Cortex of kidney (tissue), 1 donor: ENCODE results near the gene C5orf24.
"Not testable (repeated sequence)": the region's sequence is repeated elsewhere in the genome, so short reads cannot be mapped to it uniquely, and the experiment has no call there.

Experiments
- DNase-seq: peaks from one replicate; lab custom pipeline; 2025; lab: John Stamatoyannopoulos, UW

Gene C5orf24

DNA sequence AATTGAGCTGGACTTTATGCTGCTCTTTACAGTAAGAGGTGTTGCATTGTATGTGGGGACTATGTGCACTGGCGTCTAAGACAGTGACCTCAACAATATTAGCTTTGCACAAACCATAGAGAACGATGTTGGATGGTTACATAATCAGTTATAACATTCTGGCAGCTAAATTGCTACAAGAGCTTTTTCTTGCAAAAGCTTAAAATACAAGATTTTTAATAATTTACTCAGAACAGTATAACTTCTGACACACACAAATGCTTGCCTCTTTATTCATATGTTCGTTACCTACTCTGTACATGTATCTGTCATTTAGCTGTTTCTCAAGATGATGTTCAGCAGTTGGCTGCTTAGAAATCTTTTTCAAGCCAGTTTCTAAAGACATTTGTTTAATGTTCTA lies 11.6 kb downstream of the C5orf24 start:
- no peak for DNase-seq

DNA sequence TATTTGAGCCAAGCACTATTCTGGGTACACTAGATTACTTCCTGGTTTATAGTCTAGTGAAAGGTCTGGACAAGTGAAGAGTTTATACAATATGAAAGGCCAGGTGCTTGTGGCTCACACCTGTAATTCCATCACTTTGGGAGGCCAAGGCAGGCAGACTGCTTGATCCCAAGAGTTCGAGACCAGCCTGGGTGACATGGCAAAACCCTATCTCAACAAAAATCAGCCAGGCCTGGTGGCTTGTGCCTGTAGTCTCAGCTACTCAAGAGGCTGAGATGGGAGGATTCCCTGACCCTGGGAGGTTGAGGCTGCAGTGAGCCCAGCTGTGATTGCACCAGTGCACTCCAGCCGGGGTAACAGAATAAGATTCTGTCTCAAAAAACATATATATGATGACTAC lies 18.9 kb downstream of the C5orf24 start:
- DNase-seq, result no peak

DNA sequence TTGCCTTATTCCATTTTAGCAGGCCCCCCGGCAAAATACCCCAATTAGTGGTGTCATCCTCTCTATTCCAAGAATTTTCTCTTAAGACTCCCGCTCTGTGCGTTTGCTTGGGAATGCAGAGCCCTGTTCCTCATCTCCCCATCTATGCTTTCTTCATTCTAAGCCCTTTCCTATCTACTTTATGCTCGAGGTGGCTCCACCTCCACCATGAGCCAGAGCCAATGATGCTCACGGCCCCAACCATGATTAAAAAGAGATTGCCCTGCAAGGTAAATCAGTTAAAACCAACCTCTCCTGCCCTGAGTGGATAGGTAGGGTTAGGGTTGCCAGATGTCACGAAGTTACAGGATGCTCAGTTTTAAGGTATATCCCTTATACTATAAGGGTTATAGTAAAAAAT lies 27.7 kb downstream of the C5orf24 start:
- DNase-seq, result no peak

DNA sequence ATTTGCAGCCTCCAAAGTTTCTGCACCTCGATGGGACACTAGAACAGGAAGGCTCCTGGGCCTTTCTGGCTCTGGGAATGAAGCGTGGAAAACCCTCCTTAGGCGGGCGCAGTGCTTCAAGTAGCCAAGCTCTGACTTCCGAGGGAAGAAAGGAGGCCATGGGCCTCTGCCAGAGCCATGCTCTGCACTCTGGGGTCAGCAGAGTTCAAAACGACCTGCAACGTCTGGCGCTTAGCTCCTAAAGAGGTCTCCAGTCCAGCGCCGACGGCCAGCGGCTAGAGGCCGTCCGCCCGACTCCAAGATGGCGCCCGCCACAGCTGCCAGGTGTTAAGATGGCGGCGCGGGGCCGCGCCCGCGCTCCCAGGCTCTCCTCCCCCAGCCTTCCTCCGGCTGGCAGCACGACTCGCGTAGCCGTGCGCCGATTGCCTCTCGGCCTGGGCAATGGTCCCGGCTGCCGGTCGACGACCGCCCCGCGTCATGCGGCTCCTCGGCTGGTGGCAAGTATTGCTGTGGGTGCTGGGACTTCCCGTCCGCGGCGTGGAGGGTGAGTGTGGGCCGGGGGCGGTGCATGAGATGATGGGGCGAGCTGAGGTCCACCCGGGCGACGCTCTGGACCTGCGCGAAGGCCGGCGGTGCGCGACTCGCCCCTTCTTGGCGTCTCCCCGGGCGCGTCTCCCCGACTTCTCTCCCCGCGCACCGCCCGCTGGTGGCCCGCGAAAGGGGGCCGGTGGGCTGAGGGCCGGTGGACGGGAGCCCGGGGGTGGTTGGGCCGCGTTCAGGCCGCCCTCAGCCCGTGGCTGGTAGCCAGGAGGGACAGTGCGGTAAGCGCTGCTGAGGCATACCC lies 28.4 kb downstream of the C5orf24 start, which contains the start of gene TXNDC15:
TXNDC15 (plus strand) TSS at position 385 of the 844 bp plus-strand sequence; CDS start at position 442, 57 bp downstream.
- no peak for DNase-seq

DNA sequence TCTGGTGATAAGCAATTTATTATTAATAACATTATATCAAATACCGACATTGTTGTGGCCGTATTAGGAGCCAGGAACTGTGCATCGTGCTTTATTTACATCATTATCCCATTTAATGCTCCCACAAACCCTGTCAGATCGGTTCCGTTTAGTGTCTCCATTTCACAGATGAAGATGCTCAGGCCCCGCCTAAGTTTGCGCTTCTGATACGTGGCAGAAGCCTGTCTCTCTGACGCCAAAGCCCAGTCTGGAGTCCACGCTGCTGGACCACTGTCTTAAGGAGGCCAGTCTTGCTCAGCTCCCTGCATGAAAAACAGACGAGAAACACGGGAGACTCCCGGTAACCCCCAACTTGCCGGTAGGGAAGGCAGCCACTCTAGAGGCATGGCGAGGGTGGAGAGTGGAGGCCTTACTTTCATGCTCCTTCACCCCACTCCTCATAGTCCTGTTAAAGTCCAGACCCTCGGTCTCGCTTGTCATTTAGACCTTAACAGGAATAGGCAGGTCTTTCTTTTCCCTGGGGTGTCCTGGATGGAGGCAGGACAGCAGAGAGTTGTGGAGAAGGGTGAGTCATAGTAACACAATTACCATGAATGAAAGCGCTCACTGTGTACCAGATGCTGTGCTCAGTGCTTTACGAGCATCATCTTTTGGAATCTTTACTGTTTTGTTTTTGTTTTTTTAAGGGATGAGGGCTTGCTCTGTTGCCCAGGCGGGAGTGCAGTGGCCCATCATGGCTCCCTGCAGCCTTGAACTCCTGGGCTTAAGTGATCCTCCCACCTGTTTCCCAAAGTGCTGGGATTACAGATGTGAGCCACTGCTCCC lies 29.3 kb downstream of the C5orf24 start:
- DNase-seq, result no peak

DNA sequence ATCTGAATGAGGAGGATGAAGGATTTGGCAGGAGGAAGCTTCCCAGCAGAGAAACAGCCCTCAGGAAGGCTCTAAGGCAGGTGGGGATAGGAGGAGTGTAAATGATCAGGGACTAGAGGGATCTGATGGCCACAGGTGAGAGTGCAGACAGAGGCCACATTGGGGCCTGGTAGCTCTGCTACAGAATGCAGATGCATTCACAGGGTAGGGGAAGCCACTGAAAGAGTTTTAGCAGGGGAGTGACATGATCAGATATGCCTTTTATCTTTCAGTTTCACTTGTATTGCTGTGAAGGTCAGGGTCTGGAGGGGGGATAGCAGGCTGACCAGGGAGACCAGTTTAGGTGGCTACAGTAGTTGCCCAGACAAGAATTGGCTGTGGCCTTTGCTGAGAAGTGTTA lies 31.4 kb downstream of the C5orf24 start:
- DNase-seq, result no peak

DNA sequence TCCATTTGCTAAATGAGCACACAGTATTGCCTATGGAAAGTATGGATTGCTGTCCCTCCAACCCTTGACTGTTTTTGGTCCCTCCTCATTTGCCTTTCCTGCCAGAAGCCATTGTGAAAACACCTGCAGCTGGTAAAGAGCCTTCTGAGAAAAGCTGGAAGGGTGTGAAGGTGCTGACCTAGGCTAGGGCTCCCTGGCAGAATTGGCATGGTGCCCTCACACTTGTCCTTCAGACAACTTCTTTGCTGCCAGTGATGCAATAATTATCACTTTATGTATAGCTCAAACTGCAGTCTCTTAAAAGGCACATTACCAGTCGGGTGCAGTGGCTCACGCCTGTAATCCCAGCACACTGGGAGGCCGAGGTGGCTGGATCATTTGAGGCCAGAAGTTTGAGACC lies 32.6 kb downstream of the C5orf24 start:
- no peak for DNase-seq

DNA sequence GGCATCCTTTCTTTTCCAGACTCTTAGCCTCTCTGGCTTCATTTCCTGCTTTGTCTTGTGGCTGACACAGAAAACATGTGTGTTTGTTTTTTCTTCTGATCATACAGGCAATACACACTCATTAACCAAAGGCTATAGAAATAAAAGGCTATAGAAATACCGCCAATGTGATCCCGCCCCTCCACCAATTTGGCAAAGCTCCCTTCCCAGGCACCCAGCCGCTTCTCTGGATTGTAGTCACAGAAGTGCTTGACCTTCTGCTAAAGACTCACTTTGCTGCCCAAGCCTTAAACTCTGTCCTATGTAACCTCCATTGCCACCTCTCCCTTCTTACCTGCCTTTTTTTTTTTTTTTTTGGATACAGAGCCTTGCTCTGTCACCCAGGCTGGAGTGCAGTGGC lies 33.7 kb downstream of the C5orf24 start:
- no peak for DNase-seq

DNA sequence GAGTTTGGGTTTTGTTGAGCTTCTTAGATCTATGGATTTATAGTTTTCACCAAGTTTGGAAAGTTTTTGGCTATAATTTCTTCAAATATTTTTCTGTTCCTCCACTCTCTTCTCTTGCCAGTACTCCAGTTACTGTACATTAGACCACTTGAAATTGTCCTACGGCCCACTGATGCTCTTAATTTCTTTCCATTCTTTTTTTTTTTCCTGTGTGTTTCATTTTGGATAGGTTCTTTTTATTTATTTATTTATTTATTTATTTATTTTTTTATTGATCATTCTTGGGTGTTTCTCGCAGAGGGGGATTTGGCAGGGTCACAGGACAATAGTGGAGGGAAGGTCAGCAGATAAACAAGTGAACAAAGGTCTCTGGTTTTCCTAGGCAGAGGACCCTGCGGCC lies 35.2 kb downstream of the C5orf24 start:
- not testable (repeated sequence) for DNase-seq

DNA sequence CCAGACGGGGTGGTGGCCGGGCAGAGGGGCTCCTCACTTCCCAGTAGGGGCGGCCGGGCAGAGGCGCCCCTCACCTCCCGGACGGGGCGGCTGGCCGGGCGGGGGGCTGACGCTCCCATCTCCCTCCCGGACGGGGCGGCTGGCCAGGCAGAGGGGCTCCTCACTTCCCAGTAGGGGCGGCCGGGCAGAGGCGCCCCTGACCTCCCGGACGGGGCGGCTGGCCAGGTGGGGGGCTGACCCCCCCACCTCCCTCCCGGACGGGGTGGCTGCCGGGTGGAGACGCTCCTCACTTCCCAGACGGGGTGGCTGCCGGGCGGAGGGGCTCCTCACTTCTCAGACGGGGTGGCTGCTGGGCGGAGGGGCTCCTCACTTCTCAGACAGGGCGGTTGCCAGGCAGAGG lies 35.9 kb downstream of the C5orf24 start:
- not testable (repeated sequence) for DNase-seq

DNA sequence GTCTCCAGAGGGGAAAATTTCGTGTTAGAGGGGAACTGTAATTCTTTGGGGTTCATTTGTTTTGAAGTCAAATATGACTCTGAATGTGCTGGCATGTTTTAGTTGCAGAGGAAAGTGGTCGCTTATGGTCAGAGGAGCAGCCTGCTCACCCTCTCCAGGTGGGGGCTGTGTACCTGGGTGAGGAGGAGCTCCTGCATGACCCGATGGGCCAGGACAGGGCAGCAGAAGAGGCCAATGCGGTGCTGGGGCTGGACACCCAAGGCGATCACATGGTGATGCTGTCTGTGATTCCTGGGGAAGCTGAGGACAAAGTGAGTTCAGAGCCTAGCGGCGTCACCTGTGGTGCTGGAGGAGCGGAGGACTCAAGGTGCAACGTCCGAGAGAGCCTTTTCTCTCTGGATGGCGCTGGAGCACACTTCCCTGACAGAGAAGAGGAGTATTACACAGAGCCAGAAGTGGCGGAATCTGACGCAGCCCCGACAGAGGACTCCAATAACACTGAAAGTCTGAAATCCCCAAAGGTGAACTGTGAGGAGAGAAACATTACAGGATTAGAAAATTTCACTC lies 41.9 kb downstream of the C5orf24 start:
- no peak for DNase-seq

DNA sequence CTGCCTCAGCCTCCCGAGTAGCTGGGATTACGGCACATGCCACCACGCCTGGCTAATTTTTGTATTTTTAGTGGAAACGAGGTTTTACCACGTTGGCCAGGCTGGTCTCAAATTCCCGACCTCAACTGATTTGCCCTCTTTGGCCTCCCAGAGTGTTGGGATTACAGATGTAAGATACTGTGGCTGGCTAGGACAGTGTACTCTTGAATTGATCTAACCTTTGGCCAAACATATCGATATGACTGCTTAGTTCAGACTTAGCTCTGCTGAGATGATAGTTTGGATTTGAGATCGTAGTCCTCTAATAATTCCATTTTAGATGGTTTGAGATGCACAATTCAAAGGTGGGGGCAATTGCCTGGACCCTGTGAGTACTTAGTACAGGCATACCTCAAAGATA lies 43.6 kb downstream of the C5orf24 start:
- no peak for DNase-seq

DNA sequence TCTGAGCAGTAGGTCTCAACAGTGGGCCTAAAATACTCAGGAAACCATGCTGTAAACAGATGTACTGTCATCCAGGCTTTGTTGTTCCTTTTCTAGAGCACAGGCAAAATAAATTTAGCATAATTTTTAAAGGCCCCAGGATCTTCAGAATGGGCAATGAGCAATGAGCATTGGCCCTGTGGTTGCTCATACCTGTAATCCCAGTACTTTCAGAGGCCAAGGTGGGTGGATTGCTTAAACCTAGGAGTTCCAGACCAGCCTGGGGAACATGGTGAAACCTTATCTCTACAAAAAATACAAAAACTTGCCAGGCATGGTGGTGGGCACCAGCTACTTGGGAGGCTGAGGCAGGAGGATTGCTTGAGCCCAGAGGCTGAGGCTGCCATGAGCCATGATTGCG lies 45.7 kb downstream of the C5orf24 start:
- DNase-seq, result no peak

DNA sequence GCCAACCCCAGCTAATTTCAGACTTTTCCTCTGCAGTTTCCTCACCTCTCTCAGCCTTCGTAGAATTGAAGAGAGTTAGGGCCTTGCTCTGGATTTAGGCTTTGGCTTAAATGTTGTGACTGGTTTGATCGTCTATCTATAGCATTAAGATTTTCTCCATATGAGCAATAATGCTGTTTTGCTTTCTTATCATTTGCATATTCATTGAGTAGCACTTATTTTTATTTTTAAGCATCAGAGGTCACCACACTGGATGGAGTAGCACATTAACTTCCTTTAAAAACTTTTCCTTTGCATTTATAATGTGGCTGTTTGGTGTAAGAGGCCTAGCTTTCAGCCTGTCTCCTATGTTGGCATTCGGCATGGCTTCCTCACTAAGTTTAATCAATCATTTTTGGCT lies 46.5 kb downstream of the C5orf24 start:
- DNase-seq, result no peak

DNA sequence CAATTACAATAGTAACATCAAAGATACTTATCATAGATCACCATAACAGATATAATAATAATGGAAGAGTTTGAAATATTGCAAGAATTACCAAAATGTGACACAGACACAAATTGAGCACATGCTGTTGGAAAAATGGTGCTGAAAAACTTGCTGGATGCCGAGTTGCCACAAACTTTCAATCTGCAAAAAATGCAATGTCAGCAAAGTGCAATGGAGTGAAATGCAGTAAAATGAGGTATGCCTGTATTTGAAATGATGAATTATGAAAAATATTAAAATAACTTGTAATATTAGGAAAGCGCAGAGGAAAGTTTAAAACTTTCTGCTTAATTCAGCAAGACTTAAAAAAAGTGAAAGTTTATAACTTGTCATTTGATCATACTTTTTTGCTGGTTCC lies 47.2 kb downstream of the C5orf24 start:
- DNase-seq, result no peak

DNA sequence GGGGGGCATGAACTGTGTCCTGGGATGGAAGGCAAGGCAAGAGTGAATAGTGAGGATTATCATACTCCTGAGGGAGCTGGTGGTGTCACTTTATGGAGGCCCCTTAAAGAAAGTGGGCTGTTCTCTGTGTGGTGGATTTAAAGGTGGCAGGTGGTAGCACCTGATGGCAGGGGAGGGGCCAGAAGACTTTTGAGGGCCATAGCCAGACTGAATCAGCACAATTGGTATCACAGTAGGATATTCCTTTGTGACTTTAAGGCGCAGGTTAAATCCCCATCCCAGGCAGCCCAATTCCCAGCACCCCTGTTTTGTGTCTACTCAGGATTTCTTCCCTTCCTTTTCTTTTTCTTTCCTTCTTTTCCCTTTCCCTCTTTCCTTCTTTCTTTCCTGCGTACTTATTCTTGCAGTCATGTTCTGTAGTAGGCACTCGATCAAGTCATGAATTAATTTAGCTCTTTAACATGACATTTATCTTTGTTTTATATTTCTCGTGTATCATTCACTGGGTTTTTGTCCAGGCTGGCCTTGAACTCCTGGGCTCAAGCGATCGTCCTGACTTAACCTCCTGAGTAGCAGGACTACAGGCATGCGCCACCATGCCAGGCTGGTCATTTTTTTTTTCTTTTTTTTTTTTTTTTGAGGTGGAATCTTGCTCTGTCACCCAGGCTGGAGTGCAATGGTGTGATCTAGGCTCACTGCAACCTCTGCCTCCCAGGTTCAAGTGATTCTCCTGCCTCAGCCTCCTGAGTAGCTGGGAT lies 48.2 kb downstream of the C5orf24 start:
- DNase-seq, result no peak

DNA sequence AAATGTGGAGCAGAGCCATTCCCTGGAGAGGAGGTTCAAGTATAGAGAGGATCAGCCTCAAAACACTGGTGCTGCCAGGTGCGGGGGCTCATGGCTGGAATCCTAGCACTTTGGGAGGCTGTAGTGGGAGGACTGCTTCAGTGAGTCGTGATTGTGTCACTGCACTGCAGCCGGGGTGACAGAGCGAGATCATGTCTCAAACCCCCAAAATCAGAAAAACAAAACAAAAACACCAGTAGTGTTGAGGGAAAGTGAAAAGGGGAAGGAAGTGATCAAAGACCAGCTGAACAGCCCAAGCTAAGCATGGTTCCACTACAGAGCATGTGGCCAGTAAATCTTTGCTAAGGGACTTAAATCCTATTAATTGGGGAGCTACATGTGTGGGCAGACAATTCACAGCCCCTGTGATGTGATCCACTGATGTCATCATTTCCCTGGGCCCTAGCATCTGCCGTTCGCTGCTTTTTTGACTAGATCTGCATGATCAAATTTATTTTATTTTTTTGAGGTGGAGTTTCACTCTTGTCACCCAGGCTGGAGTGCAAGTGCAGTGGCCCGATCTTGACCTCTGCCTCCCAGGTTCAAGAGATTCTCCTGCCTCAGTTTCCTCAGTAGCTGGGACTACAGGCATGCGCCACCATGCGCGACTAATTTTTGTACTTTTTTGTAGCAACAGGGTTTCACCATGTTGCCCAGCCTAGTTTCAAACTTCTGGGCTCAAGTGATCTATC lies 56.5 kb downstream of the C5orf24 start:
- no peak for DNase-seq

DNA sequence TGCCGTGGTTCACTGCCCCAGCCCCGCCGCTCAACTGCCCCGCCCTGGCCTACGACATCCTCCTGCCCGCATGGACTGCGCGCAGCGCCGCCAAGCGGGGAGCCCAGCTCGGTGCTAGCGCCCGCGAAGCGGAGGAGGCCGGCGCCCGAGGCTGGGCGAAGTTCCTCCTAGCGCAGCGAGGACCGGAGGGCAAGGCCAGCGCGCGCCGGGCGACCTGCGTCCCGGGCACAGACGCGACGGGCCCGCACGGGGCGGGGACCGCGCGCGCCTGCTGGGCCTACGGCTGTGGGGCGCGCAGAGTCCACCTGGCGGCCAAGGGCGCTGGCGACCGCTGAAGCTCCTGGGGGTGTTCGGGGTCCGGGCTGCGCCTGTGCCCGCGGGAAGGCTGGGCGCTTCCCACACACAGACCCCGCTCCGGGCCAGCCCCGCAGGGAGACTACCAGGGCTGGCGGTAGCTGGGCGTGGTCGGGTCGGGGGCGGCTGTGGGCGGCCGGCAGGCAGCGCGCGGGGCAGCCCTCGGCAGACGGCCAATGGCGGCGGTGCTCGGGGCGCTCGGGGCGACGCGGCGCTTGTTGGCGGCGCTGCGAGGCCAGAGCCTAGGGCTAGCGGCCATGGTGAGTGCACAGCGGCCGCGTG lies 59.0 kb downstream of the C5orf24 start, which contains the start of gene PCBD2:
PCBD2 (plus strand) TSS at position 522 of the 636 bp plus-strand sequence; CDS start at position 531, 9 bp downstream.
- no peak for DNase-seq

DNA sequence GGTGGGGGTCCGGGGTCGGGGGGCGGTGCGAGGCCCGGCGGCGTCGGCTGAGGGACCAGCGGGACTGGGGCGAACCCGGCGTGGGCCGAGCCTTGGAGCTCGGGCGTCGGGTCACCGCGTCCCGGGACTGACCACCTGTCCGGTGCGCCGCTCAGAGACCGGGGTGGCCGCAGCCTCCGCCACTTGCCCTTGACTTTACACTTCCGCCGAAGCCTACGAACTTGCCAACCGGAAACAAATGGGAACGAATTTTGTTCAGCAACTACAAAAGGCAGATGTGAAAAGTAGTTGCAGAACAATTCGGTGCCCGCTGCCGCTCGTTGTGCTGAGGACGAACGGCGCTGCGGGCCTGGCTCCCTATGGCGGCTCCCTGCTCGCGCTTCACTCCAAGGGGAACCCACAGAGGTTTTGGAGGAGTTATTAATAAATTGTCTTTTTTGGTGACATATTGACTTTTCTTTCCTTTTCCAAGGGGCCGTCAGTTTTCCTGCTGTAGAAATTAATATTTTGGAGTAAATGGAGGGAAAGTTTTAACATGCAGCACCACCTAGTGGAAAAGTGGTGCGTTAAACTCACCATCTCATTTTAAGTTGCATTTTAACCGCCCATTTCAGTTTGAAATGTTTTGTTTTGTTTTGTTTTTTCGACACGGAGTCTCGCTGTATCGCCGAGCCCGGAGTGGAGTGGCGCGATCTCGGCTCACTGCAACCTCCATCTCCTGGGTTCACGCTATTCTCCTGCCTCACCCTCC lies 59.7 kb downstream of the C5orf24 start:
- no peak for DNase-seq

DNA sequence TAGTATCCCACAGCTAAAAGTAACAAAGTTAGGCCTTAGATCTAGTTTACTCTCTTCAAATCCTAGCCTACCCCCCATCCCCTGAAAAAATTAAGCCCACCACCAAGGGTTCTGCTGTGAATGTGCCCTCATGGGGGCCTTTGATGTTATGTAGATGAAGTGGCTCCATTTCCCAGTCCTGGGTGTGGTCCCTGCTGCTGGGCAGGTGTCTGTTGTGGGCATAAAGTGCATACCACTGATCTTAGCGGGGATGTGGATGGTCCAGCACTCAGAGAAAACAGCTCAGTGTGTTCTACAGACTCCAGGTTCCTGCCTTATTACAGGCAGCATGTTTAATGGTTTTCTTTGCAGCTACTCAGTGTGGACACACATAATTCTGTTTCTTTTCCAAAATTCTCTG lies 61.0 kb downstream of the C5orf24 start:
- no peak for DNase-seq
